Body of pancreas (tissue), 4 donors: Measurements from ENCODE around the gene NEMF.

Source experiments
- POLR2A ChIP-seq, 3 donors: fragments of 450-650 bp; IDR thresholded peaks; one replicate each; pipeline ENCODE4 v1.6.1; 2016; ENCODE audit warnings: antibody characterized with exemption in 3 of 3, mild to moderate bottlenecking in 2 of 3
- TF ChIP-seq, protein P1 (sequence below), 7 experiments: fragments of 450-650 bp in 4 of 7; fragments of 200-600 bp in 3 of 7; sonication (generic) in 3 of 7; IDR thresholded peaks; one replicate each; pipeline ENCODE4 v1.5.1; 2016 to 2019; ENCODE audit warnings: antibody characterized with exemption in 7 of 7

DNA sequence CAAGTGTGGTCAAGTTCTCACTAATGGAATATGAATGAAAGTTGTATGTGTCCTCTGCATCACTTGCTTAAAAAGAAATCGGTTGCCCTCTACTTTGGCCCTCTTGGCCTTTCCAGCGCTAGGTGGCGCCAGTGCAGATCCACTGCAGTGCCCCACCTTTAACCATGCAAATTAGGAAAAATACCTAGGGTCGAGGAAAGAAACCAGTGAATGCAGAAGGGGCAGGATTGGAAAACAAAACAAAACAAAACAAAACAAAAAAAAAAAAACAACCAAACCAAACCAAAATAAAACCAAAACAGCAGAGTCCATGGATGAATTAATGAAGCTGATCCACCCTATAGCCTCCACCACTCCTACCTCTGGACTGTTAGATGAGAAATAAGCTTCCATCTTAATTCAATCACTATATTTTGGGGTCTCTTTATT, 12.9 kb upstream of the NEMF start:
- TF ChIP-seq POLR2A (IDR thresholded peaks at IDR 0.05): no peak
- TF ChIP-seq, protein P1, sequence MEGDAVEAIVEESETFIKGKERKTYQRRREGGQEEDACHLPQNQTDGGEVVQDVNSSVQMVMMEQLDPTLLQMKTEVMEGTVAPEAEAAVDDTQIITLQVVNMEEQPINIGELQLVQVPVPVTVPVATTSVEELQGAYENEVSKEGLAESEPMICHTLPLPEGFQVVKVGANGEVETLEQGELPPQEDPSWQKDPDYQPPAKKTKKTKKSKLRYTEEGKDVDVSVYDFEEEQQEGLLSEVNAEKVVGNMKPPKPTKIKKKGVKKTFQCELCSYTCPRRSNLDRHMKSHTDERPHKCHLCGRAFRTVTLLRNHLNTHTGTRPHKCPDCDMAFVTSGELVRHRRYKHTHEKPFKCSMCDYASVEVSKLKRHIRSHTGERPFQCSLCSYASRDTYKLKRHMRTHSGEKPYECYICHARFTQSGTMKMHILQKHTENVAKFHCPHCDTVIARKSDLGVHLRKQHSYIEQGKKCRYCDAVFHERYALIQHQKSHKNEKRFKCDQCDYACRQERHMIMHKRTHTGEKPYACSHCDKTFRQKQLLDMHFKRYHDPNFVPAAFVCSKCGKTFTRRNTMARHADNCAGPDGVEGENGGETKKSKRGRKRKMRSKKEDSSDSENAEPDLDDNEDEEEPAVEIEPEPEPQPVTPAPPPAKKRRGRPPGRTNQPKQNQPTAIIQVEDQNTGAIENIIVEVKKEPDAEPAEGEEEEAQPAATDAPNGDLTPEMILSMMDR (IDR thresholded peaks at IDR 0.05): peak; percentile 57 to 87 (median 79)
